GM18508 (cell line): ENCODE results near the gene TAMALIN.
"Not testable (repeated sequence)": the region's sequence is repeated elsewhere in the genome, so short reads cannot be mapped to it uniquely, and the experiment has no call there.

Source experiments
- ATAC-seq: cut with Tn5 transposase; IDR thresholded peaks from one replicate; pipeline ENCODE4 v1.9.1; 2021; ENCODE audit warnings: moderate number of reproducible peaks; ENCODE audit not compliant: insufficient read depth, unreplicated experiment

TAMALIN gene

DNA sequence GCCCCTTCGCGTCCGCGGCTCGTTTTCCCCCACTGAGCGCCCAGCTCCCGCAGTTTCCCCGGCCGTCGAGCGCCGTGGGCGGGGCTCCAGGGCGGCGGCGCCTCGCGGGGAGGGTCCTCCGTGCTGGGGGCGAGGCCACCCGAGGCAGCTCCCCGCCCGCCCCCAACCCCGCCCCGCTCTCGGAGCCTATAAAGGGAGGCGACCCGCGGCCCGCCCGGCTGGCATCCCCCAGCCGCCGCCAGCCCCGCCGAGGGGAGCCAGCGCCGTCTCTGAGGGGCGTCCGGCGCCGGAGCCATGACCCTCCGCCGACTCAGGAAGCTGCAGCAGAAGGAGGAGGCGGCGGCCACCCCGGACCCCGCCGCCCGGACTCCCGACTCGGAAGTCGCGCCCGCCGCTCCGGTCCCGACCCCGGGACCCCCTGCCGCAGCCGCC is at the start of gene TAMALIN:
TSS of gene TAMALIN (plus strand) at position 221 of the 432 bp plus-strand sequence. CDS start at position 295, 74 bp downstream.
- no peak for ATAC-seq

DNA sequence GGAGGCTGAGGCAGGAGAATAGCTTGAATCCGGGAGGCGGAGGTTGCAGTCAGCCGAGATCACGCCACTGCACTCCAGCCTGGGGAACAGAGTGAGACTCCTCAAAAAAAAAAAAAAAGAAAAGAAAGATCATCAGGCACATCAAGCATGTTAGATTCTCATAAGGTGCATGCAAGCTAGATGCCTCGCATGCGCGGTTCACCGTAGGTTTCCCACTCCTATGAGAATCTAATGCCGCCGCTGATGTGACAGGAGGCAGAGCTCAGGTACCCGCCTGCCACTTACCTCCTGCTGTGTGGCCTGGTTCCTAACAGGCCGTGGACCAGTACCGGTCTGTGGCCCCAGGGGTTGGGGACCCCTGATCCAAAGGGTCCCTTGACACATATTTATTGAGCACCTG is 48.2 kb upstream of the TAMALIN start:
- no peak for ATAC-seq

DNA sequence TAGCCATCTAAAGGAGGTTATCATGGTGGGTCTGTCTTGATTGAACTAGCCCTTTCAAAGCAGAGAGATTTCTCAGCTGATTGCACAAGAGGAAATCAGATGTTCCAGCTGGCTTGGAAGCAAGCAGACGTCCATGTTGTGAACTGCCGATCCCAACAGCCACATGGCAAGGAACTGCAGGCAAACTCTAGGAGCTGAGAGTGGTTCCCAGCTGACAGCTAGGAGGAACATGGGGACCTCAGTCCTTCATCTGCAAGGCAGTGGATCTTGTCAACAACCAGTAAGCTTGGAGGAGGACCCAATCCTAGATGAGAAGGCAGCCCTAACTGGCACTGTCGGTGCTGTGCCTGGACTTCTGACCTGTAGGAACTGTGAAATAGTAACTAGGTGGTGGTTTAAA is 47.5 kb upstream of the TAMALIN start:
- no peak for ATAC-seq

DNA sequence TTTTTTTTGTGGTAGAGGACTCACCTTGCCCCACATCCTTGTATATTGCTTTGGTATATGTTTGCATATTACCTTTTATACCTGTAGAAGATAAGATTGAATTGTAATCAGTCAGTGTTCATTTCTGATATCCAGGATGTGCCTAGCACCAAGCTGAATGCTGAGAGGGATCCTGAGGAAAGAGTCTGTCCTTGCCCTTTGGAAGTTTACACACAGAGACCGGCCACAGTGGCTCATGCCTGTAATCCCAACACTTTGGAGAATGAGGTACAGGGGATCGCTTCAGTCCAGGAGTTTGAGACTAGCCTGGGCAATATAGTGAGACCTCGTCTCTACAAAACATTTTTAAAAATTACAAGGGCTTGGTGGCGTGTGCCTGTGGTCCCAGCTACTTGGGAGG is 46.8 kb upstream of the TAMALIN start:
- ATAC-seq: no peak

DNA sequence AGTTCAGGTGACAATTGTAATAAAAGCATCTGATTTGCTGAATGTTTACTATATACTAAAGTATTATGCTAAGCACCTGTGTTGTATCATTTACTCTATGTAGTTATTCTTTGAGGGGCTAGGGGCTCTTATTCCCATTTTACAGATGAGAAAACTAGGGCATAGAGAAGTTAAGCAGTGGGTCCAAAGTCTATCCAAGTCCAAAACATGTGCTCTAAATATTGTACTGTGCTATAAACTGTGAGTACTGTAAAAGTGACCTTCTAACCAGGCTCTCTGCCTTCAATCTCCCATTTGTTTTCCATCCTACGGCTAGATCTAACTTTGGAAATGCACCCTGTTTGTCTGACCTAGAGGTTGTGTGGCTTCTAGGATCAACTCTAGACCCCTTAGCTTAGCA is 46.3 kb upstream of the TAMALIN start:
- no peak for ATAC-seq

DNA sequence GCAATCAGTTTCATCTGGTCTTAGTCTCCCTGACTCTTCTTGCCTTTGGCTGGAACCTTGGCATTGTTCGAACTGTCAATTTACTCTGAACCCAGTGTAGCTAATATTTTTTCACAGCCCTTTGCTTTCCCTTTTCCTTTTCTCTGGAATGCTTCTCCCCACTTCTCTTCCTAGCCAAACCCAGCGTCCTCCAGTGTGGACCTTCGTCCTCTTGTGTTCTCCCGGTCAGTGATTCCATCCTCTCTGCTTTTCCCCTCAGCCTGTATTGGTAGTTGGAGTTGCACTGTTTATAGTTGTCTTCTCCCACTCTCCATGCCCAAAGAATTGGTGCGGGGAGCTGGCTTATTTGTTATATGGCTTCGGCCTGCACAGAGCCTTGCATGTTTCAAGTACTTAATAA is 45.9 kb upstream of the TAMALIN start:
- ATAC-seq: no peak

DNA sequence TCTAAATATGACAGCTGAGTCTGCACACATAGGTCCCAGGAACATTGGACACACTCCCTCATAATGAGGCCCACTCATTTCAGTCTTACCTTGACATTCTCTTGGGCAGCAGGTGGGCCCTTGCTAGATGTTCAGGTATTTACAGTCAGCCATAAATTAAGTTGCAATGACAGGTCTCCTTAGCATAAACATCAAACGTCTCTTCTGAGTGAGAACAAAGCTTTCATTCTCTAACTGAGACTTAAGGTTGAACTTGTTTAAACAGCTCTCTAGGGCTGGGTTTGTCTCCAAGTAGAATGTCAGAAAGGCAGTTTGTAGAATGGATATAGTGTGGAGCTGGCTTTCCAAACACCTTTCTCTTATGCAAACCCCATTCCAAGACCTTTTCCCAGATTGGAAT is 44.9 kb upstream of the TAMALIN start:
- ATAC-seq: no peak

DNA sequence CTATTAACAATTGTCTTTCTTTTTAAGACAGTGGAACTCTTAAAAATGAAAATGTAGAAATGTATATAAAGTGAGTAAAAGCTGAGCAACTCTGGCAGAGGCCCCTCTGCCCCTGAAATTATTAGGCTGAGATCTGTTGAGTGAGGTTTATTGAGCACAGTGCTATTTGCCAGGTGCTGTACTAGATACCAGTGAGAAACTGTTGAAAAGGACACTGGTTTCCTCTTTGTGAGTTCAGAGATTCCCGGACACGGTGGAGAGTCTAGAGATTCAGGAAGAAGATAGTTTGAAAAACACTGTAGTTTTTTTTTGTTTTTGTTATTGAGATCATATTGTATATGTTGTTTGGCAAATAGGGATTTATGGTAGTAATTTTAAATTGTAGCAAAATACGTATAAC is 44.0 kb upstream of the TAMALIN start:
- ATAC-seq: no peak

DNA sequence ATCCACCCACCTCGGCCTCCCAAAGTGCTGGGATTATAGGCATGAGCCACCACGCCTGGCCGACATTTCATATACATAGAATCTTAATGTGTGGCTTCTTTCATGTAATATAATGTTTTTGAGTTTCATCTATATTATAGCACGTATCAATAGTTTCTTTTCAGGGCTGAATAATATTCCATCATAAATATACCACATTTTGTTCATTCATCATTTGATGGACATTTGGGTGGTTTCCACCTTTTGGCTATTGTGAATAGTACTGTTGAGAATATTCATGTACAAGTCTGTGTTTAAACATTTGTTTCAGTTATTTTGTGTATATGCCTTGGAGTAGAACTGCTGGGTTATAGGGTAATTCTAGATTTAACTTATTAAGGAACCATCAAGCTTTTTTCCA is 43.3 kb upstream of the TAMALIN start:
- no peak for ATAC-seq

DNA sequence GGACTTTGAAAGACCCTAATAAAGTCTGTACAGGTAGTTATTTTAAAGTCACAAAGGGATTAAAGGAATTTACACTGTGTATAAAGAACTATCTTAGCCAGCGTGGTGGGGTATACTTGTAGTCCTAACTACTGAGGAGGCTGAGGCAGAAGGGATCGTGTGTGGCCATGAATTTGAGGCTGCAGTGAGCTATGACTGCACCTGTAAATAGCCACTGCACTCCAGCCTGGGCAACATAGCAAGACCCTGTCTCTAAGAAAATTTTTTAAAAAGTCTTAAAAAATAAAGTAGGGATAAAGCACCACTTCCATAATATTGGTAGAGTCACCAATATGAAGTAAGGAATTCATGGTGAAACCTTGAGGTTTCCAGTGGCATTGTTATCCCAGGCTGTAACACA is 37.1 kb upstream of the TAMALIN start:
- ATAC-seq: no peak

DNA sequence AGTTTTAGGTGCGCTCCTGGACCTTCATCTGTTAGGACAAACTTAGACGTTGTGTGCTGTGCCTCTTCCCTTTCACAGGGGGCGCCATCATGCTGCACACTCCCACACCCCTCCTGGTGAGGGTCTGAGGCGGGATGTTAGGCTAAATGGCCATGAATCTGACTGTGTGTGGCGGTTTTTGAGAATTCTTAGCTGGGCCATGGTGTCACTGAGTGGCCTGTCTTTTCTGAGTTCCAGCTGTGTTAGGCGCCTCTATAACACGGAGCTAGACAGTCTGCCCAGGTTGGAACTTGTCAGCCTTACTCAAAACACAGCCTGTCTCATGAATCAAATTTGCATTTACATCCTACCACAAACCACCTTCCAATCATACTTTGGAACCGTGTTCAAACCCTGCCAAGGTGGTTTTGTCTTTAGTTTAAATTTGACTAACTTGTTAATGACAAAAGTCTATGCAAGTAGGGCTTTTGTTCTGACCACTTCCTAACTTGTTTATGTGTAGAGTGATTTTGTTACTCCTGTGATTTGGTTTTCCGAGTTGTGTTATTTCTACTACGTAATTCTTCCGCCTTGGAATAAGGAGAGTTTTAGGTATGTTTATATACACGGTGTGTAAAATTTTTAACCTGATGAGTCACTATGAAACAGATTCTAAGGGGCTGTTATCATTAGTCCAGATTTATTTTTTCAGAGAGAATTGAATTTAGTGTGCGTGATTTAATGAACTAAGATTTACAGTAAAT is 35.7 kb upstream of the TAMALIN start:
- peak; percentile 74 for ATAC-seq

DNA sequence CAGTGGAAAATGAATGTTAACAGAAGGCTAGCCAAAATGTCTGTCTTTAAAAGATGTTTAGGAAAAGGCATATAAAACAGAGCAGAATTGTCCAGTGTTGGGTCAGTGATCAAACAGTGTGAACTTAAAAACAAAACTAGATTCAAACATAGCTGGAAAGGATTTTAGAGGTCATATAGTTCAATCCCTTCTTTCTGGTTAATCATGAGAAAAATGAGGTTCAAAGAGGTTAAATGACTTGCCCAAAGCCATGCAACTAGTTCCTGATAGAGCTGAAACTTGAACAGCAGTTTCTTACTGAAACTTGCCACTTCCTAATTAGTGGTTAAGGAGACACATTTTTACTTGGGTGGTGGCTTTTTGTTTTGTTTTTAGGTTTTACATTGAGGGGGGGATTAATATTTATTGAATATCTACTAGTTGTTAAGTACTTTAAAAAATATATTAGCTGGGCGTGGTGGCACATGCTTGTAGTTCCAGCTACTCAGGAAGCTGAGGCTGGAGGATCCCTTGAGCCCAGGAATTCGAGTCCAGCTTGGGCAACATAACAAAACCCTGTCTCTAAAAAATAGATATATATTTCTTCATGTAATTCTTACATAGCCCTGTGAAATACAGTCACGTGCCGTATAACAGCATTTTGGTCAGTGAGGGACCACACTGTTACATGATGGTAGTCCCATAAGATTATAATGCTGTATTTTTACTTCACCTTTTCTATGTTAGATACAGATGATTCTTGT is 34.9 kb upstream of the TAMALIN start:
- no peak for ATAC-seq

DNA sequence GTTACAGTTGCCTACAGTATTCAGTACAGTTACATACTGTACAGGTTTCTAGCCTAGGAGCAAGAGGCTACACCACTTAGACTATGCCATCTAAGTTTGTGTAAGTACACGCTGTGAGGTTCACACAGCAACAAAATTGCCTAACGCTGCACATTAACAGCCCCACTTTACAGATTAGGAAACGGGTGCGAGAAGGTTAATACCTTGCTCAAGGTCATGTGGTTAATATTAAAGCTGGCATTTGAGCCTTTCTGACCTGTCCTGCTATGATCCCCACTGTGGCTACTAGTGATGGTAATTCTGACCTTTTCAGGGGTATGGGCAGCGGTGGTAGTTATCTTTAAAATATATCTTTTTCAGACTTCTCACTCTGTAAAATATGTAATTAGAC is 34.3 kb upstream of the TAMALIN start:
- ATAC-seq: no peak

DNA sequence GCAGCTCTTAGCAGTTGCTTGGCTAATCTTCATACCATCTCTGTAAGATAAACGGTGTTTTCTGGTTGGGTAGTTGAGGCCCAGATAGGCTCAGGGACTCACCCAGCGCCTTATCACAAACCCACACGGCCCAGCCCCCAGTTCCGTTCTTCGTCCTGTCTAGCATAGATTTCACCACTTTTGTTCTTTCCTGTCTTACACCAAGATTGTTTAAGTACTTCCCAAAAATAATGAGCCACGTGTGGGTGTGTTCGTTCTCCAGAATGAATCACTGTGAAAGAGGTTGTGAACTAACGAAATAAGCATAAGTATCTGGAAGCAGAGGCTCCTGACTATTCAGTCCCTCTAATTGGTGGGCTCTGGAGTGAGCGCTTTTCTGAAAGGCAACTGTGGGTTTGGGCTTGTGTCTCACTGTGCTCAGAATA is 33.9 kb upstream of the TAMALIN start:
- ATAC-seq: no peak

DNA sequence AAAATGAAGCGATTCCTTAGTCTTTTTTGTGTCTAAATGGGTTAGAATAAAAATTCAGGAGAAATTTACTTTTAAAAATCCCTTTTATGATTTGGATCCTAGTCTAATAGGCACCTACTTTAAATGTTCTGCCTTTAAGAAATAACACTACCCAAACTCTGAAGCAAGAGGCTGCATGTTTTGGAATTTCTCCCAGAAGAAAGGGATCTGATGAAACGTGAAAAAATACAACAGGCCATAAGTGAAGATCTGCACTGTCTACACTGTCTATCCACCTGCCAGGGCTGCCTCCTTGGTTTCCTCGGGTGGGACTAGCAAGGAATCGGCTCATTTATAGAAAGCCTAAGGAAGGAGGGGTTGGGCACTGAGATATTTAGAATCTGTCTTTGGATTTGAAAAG is 33.2 kb upstream of the TAMALIN start:
- ATAC-seq: no peak

DNA sequence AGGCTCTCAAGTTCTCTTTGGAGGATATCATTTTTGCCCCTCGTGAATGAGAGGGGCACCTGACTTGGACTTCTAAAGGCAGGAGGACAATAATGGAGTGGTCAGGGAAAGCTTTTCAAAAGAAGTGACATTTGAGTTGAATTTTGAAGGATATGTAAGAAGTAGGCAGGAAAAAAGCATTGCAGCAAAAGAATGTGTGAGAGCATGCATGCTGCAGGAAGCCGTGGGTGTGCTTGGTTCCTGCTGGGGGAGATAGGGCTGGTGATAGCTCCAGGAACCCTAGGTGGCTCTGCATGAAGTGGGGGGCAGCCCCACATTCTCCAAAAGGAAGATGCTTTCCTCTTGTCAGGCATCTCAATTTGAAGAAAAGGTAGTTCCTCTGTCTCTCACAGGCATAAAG is 32.1 kb upstream of the TAMALIN start:
- ATAC-seq: no peak

DNA sequence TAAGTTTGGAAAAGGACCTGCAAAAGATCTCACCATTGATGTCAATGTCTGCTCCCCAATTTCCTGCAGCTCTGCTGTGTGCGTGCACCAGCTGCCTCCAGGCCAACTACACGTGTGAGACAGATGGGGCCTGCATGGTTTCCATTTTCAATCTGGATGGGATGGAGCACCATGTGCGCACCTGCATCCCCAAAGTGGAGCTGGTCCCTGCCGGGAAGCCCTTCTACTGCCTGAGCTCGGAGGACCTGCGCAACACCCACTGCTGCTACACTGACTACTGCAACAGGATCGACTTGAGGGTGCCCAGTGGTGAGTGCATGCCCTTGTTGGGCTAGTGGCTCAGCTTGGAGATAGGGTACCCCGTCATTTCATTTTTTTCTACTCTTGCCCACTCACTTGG is 31.6 kb upstream of the TAMALIN start:
- ATAC-seq: no peak

DNA sequence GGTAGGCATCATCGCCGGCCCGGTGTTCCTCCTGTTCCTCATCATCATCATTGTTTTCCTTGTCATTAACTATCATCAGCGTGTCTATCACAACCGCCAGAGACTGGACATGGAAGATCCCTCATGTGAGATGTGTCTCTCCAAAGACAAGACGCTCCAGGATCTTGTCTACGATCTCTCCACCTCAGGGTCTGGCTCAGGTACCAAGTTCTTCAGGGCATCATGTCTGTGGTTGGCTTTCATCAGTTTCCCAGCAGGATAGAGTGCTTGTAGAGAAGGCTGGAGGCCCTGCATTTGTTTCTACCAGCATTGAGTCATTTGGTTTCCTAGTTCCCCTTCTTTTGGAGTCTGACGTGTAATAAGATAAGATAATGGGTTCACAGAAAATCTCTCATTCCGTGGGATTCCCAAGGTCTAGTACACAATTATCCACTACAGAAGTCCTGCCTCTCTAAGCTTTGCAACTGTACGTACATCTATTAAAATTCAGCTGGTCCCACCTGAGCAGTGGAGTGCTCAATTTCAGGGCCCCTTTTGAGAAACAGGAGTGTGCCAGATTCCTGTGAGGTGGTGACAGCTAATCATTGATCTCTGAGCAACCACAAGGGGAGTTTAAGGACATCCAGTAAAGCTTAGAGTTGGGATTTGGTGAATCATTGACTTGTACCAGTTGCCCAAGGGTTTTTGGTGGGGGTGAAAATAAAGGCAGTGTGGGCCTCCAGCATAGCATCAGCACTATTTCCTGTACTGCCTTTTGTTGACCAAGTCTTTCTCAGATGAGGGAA is 30.2 kb upstream of the TAMALIN start:
- ATAC-seq: no peak

DNA sequence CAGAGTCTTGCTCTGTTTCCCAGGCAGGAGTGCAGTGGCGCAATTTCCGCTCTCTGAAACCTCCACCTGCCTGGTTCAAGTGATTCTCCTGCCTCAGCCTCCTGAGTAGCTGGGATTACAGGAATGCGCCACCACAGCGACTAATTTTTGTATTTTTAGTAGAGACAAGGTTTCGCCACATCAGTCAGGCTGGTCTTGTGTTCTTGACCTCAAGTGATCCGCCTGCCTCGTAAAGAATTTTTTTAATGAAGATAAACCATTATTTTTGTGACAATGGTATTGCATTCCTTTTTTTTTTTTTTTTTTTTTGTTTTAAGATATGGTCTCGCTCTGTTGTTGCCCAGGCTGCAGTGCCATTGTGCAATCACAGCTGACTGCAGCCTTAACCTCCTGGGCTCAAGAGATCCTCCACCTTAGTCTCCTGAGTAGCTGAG is 29.4 kb upstream of the TAMALIN start:
- no peak for ATAC-seq

DNA sequence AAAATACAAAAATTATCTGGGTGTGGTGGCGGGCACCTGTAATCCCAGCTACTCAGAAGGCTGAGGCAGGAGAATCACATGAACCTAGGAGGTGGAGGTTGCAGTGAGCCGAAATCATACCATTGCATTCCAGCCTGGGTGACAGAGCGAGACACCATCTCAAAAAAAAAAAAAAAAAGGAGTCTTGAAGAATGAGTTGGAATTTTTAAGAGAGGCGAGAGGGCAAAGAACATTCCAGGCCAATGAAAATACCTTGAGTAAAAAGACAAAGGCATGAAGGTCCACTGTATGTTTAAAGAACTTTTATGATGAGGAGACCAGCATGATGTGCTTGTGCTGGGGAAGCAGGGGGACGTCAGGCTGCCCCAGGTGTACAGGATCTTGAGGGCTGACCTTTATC is 27.4 kb upstream of the TAMALIN start:
- ATAC-seq: not testable (repeated sequence)
